ENCODE results near the gene PPP6R1. TPM values are rescaled to one million over a fixed set of nuclear protein-coding genes. Genes with fewer than 3 reads are reported as not detected.

PPP6R1 gene
- total RNA-seq, 1 donor from 2014 or later, result 43.8 TPM

- no peak for DNase-seq (ENCODE audit: low read depth)
- H3K4me3 ChIP-seq (ENCODE audit: low read depth, low read length), result no peak overlapping the region
- TF ChIP-seq CTCF (conservative IDR thresholded peaks at IDR 0.05; ENCODE audit: low read depth, low read length), result no peak
Observed at GRCh38 chr19:55252760-55253663, 5.8 kb downstream of the PPP6R1 start.

- TF ChIP-seq CTCF (conservative IDR thresholded peaks at IDR 0.05; ENCODE audit: low read depth, low read length), result no peak
- DNase-seq (ENCODE audit: low read depth), result no peak
- H3K4me3 ChIP-seq (ENCODE audit: low read depth, low read length), result no peak overlapping the region
Observed at GRCh38 chr19:55251341-55252081, 7.3 kb downstream of the PPP6R1 start.

GRCh38 chr19:55250262-55251036 is 8.4 kb downstream of the PPP6R1 start:
- TF ChIP-seq CTCF (conservative IDR thresholded peaks at IDR 0.05; ENCODE audit: low read depth, low read length), result no peak
- no peak for DNase-seq (ENCODE audit: low read depth)

GRCh38 chr19:55249841-55250240 is 9.0 kb downstream of the PPP6R1 start:
- no peak overlapping the region for H3K4me3 ChIP-seq (ENCODE audit: low read depth, low read length)
- no peak for TF ChIP-seq CTCF (conservative IDR thresholded peaks at IDR 0.05; ENCODE audit: low read depth, low read length)
- no peak for DNase-seq (ENCODE audit: low read depth)

More at GRCh38 chr19:55250262-55251036, 8.4 kb downstream of the PPP6R1 start:
- no peak overlapping the region for H3K4me3 ChIP-seq (ENCODE audit: low read depth, low read length)

GRCh38 chr19:55248704-55249103 is 10.1 kb downstream of the PPP6R1 start:
- DNase-seq (ENCODE audit: low read depth), result no peak
- no peak for TF ChIP-seq CTCF (conservative IDR thresholded peaks at IDR 0.05; ENCODE audit: low read depth, low read length)
- no peak overlapping the region for H3K4me3 ChIP-seq (ENCODE audit: low read depth, low read length)

- no peak overlapping the region for H3K4me3 ChIP-seq (ENCODE audit: low read depth, low read length)
- no peak for DNase-seq (ENCODE audit: low read depth)
- TF ChIP-seq CTCF (conservative IDR thresholded peaks at IDR 0.05; ENCODE audit: low read depth, low read length), result no peak
Observed at GRCh38 chr19:55248166-55248675, 10.6 kb downstream of the PPP6R1 start.

All from epithelial cell of proximal tubule (primary cell).